Hepatocyte (in vitro differentiated cells): Measurements from ENCODE around the gene FAM53C. TPM values are rescaled to one million over a fixed set of nuclear protein-coding genes. Genes with fewer than 3 reads are reported as not detected.
A peak's percentile ranks its signal among the peaks of the same experiment; 100 is the strongest.

Experiments
- DNase-seq: peaks from one replicate; pipeline ENCODE4 v3.0.0-alpha.2; 2016; ENCODE audit warnings: low spot score
- H2AFZ ChIP-seq: fragments of 200-600 bp; sonication (generic); 2 replicates; pipeline ENCODE4 v1.6.0; 2016; ENCODE audit warnings: antibody characterized with exemption, mild to moderate bottlenecking
- H3K27ac ChIP-seq: fragments of 200-600 bp; sonication (generic); 2 replicates; pipeline ENCODE4 v1.5.1; 2016; ENCODE audit warnings: mild to moderate bottlenecking
- H3K27me3 ChIP-seq: fragments of 200-600 bp; sonication (generic); 2 replicates; pipeline ENCODE4 v1.6.1; 2016
- H3K36me3 ChIP-seq: fragments of 200-600 bp; sonication (generic); replicated peaks from 2 replicates; pipeline ENCODE4 v1.5.1; 2016; ENCODE audit warnings: low read depth; ENCODE audit not compliant: insufficient read depth
- H3K4me1 ChIP-seq: fragments of 200-600 bp; sonication (generic); 2 replicates; pipeline ENCODE4 v1.5.1; 2016; ENCODE audit warnings: mild to moderate bottlenecking, moderate library complexity; ENCODE audit not compliant: insufficient read depth
- H3K4me2 ChIP-seq: fragments of 200-600 bp; sonication (generic); 2 replicates; pipeline ENCODE4 v1.6.0; 2016
- H3K4me3 ChIP-seq: fragments of 200-600 bp; sonication (generic); 2 replicates; pipeline ENCODE4 v1.5.1; 2016; ENCODE audit warnings: mild to moderate bottlenecking
- H3K79me2 ChIP-seq: fragments of 200-600 bp; sonication (generic); 2 replicates; pipeline ENCODE4 v1.6.0; 2017; ENCODE audit warnings: mild to moderate bottlenecking
- H3K9me2 ChIP-seq: fragments of 200-600 bp; sonication (generic); replicated peaks from 2 replicates; pipeline ENCODE4 v1.6.0; 2017; ENCODE audit warnings: mild to moderate bottlenecking; ENCODE audit not compliant: insufficient read depth
- H3K9me3 ChIP-seq: fragments of 200-600 bp; sonication (generic); 2 replicates; pipeline ENCODE4 v1.5.1; 2016; ENCODE audit warnings: low read depth, mild to moderate bottlenecking
- H4K20me1 ChIP-seq: fragments of 200-600 bp; sonication (generic); 2 replicates; pipeline ENCODE4 v1.6.0; 2016; ENCODE audit warnings: mild to moderate bottlenecking; ENCODE audit not compliant: insufficient read depth, poor library complexity, severe bottlenecking
- CTCF ChIP-seq: fragments of 200-600 bp; sonication (generic); IDR thresholded peaks from 2 replicates; pipeline ENCODE4 v1.5.1; 2016; ENCODE audit warnings: antibody characterized with exemption, mild to moderate bottlenecking; ENCODE audit not compliant: poor library complexity
- EZH2 ChIP-seq: fragments of 200-600 bp; sonication (generic); IDR thresholded peaks from 2 replicates; pipeline ENCODE4 v1.6.1; 2016; ENCODE audit warnings: antibody characterized with exemption, mild to moderate bottlenecking, borderline replicate concordance
- EZH2phosphoT487 ChIP-seq: fragments of 200-600 bp; sonication (generic); IDR thresholded peaks from one replicate; pipeline ENCODE4 v1.6.1; 2018; ENCODE audit warnings: antibody characterized with exemption, mild to moderate bottlenecking, low read depth, moderate library complexity; ENCODE audit not compliant: unreplicated experiment, severe bottlenecking
- WGBS: methylation state at CpG from one replicate; pipeline ENCODE4 v1.1.6; 2016; ENCODE audit warnings: low lambda C conversion rate; ENCODE audit errors: missing lambda C conversion rate; 5-methylcytosine and 5-hydroxymethylcytosine counted together
- polyA plus RNA-seq: library from polyadenylated mRNA; unstranded; fragments of >200 nt; fragmentation: Nextera tagmentation; extraction: Ambion mirVana; gene quantifications from 2 replicates; pipeline ENCODE4 v1.2.1, GENCODE V29; 2016
- total RNA-seq: library from RNA; depleted of rRNA; stranded (reverse); fragments of >200 nt; gene quantifications from 2 replicates; pipeline ENCODE4 v1.2.3, GENCODE V29; 2014

The FAM53C gene
- total and polyA plus RNA-seq, 2 experiments from 2014 or later = 27.4 to 33.6 TPM

GRCh38 chr5:138331449-138332368 is 6.4 kb upstream of the FAM53C start, which contains the start of gene CDC25C:
Gene CDC25C, minus strand, starts transcription at chr5:138331804. Its CDS starts 624 bp downstream, at chr5:138331180.
- Histone ChIP-seq H3K4me3 (peak within 1 kb of the TSS; percentile 19), H3K27me3 (no peaks in the 10 kb centered on the region), H3K79me2 (no peaks in the 10 kb centered on the region), H3K9me3 (no peaks in the 10 kb centered on the region), H3K4me1 (peaks cover 3% of the 10 kb centered on the region), H3K36me3 (no peaks in the 10 kb centered on the region), H3K4me2 (peak within 1 kb of the TSS; percentile 79), H3K9me2 (no peaks in the 10 kb centered on the region), H2AFZ (peak within 1 kb of the TSS; percentile 62), H3K27ac (peak within 1 kb of the TSS; percentile 2), H4K20me1 (no peaks in the 10 kb centered on the region)
- DNase-seq = peak; percentile 99
- WGBS = 1% methylated on average over 55 of the region's 55 CpGs
- no peak for TF ChIP-seq EZH2
- TF ChIP-seq CTCF = no peak
- TF ChIP-seq EZH2phosphoT487 = no peak

GRCh38 chr5:138334867-138335447 is 3.1 kb upstream of the FAM53C start:
- H2AFZ ChIP-seq = no peak overlapping the region
- H3K4me2 ChIP-seq = no peak overlapping the region
- no peak overlapping the region for H3K27ac ChIP-seq
- no peaks in the 10 kb centered on the region for H3K27me3 ChIP-seq
- H3K9me2 ChIP-seq = no peaks in the 10 kb centered on the region
- peaks cover 18% of the 10 kb centered on the region for H3K79me2 ChIP-seq
- no peaks in the 10 kb centered on the region for H3K36me3 ChIP-seq
- WGBS = 62% methylated on average over 3 of the region's 3 CpGs
- H4K20me1 ChIP-seq = peaks cover 7% of the 10 kb centered on the region
- DNase-seq = no peak
- H3K4me3 ChIP-seq = no peak overlapping the region
- H3K9me3 ChIP-seq = no peaks in the 10 kb centered on the region
- H3K4me1 ChIP-seq = peaks cover 10% of the 10 kb centered on the region
- TF ChIP-seq EZH2phosphoT487 (no peak), EZH2 (no peak), CTCF (no peak)

GRCh38 chr5:138336952-138337684 is 948 bp upstream of the FAM53C start:
- TF ChIP-seq CTCF (no peak), EZH2phosphoT487 (no peak), EZH2 (no peak)
- 31% methylated on average over 9 of the region's 13 CpGs for WGBS
- peak overlapping the region; percentile 98 for H3K4me2 ChIP-seq
- no peaks in the 10 kb centered on the region for H3K9me3 ChIP-seq
- no peaks in the 10 kb centered on the region for H3K27me3 ChIP-seq
- no peaks in the 10 kb centered on the region for H3K9me2 ChIP-seq
- peak; percentile 88 for DNase-seq
- H3K27ac ChIP-seq = peak overlapping the region; percentile 98
- peaks cover 16% of the 10 kb centered on the region for H3K4me1 ChIP-seq
- peak overlapping the region; percentile 85 for H2AFZ ChIP-seq
- H3K4me3 ChIP-seq = peak overlapping the region; percentile 60
- H3K36me3 ChIP-seq = no peaks in the 10 kb centered on the region
- peaks cover 23% of the 10 kb centered on the region for H4K20me1 ChIP-seq
- H3K79me2 ChIP-seq = peaks cover 39% of the 10 kb centered on the region
